ENCODE results near the gene KSR1.

Gene KSR1

DNA sequence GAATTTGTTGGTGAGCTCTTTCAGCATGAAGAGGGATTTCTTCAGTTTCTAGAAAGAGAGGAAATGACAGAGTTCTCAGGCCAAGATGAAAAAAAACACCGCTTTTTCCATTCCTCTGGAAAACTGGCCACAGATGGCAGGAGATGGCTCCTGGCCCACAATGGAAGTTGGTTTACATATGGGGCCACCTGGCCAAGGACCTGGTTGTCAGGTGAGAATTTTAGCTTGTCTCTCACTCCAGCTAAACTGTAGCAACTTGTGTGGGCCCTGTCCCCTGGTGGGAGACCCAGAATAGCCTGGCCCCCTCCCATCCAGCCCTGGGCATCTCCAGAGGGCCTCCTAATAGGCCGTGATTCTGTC is 208.3 kb downstream of the KSR1 start:
- TF ChIP-seq GLIS3 (CRISPR knock-in tag; IDR thresholded peaks at IDR 0.05) (no peak), PPARA (CRISPR knock-in tag; IDR thresholded peaks at IDR 0.05; ENCODE audit: borderline replicate concordance) (no peak), ZFP30 (CRISPR knock-in tag; IDR thresholded peaks at IDR 0.05) (no peak), PATZ1 (CRISPR knock-in tag; IDR thresholded peaks at IDR 0.05; ENCODE audit: borderline replicate concordance) (no peak), ZNF70 (CRISPR knock-in tag; IDR thresholded peaks at IDR 0.05) (no peak), RARB (CRISPR knock-in tag; IDR thresholded peaks at IDR 0.05) (no peak), BACH2 (CRISPR knock-in tag; IDR thresholded peaks at IDR 0.05; ENCODE audit: borderline replicate concordance) (no peak), TCF4 (CRISPR knock-in tag; IDR thresholded peaks at IDR 0.05; ENCODE audit: borderline replicate concordance) (no peak), ESRRG (CRISPR knock-in tag; IDR thresholded peaks at IDR 0.05) (no peak), CSDC2 (CRISPR knock-in tag; IDR thresholded peaks at IDR 0.05) (no peak), ZNF565 (CRISPR knock-in tag; conservative IDR thresholded peaks at IDR 0.05; ENCODE audit: low read depth) (no peak), ISL1 (CRISPR knock-in tag; IDR thresholded peaks at IDR 0.05) (no peak), POU6F1 (CRISPR knock-in tag; IDR thresholded peaks at IDR 0.05; ENCODE audit: borderline replicate concordance, low read depth) (no peak), ZFP3 (CRISPR knock-in tag; IDR thresholded peaks at IDR 0.05) (no peak), ZC3H10 (CRISPR knock-in tag; IDR thresholded peaks at IDR 0.05) (no peak), CSRNP3 (CRISPR knock-in tag; IDR thresholded peaks at IDR 0.05) (no peak), SNAI2 (CRISPR knock-in tag; IDR thresholded peaks at IDR 0.05) (no peak), TOX (CRISPR knock-in tag; IDR thresholded peaks at IDR 0.05; ENCODE audit: borderline replicate concordance) (no peak)
- TF ChIP-seq, protein P1, sequence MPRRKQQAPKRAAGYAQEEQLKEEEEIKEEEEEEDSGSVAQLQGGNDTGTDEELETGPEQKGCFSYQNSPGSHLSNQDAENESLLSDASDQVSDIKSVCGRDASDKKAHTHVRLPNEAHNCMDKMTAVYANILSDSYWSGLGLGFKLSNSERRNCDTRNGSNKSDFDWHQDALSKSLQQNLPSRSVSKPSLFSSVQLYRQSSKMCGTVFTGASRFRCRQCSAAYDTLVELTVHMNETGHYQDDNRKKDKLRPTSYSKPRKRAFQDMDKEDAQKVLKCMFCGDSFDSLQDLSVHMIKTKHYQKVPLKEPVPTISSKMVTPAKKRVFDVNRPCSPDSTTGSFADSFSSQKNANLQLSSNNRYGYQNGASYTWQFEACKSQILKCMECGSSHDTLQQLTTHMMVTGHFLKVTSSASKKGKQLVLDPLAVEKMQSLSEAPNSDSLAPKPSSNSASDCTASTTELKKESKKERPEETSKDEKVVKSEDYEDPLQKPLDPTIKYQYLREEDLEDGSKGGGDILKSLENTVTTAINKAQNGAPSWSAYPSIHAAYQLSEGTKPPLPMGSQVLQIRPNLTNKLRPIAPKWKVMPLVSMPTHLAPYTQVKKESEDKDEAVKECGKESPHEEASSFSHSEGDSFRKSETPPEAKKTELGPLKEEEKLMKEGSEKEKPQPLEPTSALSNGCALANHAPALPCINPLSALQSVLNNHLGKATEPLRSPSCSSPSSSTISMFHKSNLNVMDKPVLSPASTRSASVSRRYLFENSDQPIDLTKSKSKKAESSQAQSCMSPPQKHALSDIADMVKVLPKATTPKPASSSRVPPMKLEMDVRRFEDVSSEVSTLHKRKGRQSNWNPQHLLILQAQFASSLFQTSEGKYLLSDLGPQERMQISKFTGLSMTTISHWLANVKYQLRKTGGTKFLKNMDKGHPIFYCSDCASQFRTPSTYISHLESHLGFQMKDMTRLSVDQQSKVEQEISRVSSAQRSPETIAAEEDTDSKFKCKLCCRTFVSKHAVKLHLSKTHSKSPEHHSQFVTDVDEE (CRISPR knock-in tag; IDR thresholded peaks at IDR 0.05), result no peak
- TF ChIP-seq, protein P2, sequence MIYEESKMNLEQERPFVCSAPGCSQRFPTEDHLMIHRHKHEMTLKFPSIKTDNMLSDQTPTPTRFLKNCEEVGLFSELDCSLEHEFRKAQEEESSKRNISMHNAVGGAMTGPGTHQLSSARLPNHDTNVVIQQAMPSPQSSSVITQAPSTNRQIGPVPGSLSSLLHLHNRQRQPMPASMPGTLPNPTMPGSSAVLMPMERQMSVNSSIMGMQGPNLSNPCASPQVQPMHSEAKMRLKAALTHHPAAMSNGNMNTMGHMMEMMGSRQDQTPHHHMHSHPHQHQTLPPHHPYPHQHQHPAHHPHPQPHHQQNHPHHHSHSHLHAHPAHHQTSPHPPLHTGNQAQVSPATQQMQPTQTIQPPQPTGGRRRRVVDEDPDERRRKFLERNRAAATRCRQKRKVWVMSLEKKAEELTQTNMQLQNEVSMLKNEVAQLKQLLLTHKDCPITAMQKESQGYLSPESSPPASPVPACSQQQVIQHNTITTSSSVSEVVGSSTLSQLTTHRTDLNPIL (CRISPR knock-in tag; IDR thresholded peaks at IDR 0.05; ENCODE audit: low read depth), result no peak
- ATAC-seq, result no peak

DNA sequence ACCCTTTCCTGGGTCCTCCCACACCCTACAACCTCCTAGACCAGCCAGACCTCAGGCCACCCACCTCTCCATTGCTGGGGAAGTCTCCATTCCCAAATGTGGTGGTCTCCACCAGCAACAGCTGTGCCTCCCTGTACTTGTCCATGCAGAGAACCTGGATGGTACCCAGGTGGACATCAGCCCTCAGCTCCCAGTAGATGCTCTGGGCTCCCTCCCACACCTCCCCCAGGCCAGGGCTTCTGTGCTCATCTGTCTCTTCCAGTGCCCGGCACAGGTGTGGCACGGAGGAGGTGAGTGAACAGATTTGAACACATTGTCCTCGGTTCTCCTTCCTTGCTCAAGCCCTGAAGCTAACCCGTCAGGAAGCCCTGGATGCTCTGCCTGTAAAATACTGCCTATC is 209.3 kb downstream of the KSR1 start:
- TF ChIP-seq ZFP3 (CRISPR knock-in tag; IDR thresholded peaks at IDR 0.05) (no peak), PATZ1 (CRISPR knock-in tag; IDR thresholded peaks at IDR 0.05; ENCODE audit: borderline replicate concordance) (no peak), BACH2 (CRISPR knock-in tag; IDR thresholded peaks at IDR 0.05; ENCODE audit: borderline replicate concordance) (no peak), RARB (CRISPR knock-in tag; IDR thresholded peaks at IDR 0.05) (no peak), CSDC2 (CRISPR knock-in tag; IDR thresholded peaks at IDR 0.05) (no peak), TOX (CRISPR knock-in tag; IDR thresholded peaks at IDR 0.05; ENCODE audit: borderline replicate concordance) (no peak), PPARA (CRISPR knock-in tag; IDR thresholded peaks at IDR 0.05; ENCODE audit: borderline replicate concordance) (no peak), ZNF565 (CRISPR knock-in tag; conservative IDR thresholded peaks at IDR 0.05; ENCODE audit: low read depth) (no peak), ZC3H10 (CRISPR knock-in tag; IDR thresholded peaks at IDR 0.05) (no peak), ZFP30 (CRISPR knock-in tag; IDR thresholded peaks at IDR 0.05) (no peak), OSR1 (CRISPR knock-in tag; IDR thresholded peaks at IDR 0.05) (no peak), ARNTL (CRISPR knock-in tag; IDR thresholded peaks at IDR 0.05; ENCODE audit: borderline replicate concordance, low read depth) (no peak), ESRRG (CRISPR knock-in tag; IDR thresholded peaks at IDR 0.05) (no peak), ZNF8 (CRISPR knock-in tag; IDR thresholded peaks at IDR 0.05) (no peak), TCF4 (CRISPR knock-in tag; IDR thresholded peaks at IDR 0.05; ENCODE audit: borderline replicate concordance) (no peak), ZNF70 (CRISPR knock-in tag; IDR thresholded peaks at IDR 0.05) (no peak)
- TF ChIP-seq, protein P1 (CRISPR knock-in tag; IDR thresholded peaks at IDR 0.05), result no peak
- TF ChIP-seq, protein P2 (CRISPR knock-in tag; IDR thresholded peaks at IDR 0.05; ENCODE audit: low read depth), result no peak
- no peak for ATAC-seq

Measured in SK-N-SH treated with all-trans-retinoic acid at 6 μM for 48 hours (cell line).